GM12874 (cell line): Measurements from ENCODE around the gene CFAP45.

Experiments used
- CTCF ChIP-seq: IDR thresholded peaks from 2 replicates; pipeline ENCODE4 v1.5.1; 2011; ENCODE audit warnings: low read depth, mild to moderate bottlenecking, control low read depth, low read length, moderate library complexity; ENCODE audit not compliant: insufficient read depth

CFAP45 gene

GRCh38 chr1:159835356-159835755, 64.6 kb downstream of the CFAP45 start:
- TF ChIP-seq CTCF, result no peak

GRCh38 chr1:159832309-159832708, 67.7 kb downstream of the CFAP45 start:
- no peak for TF ChIP-seq CTCF

GRCh38 chr1:159831412-159832141, 68.4 kb downstream of the CFAP45 start:
- no peak for TF ChIP-seq CTCF

- no peak for TF ChIP-seq CTCF
Observed at GRCh38 chr1:159830722-159831121, 69.2 kb downstream of the CFAP45 start.

DNA sequence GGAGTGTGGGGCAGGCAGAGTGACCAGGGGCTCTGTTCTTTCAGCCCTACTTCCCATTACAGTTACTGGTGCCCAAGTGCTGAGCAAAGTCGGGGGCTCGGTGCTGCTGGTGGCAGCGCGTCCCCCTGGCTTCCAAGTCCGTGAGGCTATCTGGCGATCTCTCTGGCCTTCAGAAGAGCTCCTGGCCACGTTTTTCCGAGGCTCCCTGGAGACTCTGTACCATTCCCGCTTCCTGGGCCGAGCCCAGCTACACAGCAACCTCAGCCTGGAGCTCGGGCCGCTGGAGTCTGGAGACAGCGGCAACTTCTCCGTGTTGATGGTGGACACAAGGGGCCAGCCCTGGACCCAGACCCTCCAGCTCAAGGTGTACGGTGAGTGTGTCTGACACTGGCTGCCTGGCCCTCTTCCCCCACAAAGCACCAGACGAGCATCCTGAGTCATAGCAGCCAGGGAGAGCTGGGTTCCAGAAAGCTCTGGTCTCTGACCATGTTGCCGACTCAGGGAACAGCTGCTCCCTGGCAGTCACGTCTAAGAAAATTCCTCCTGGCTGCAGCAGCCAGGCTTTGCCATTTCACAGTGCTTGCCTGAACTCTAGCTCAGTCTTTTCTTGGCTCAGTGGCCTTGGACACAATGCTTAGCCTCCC, 70.0 kb downstream of the CFAP45 start:
- no peak for TF ChIP-seq CTCF

DNA sequence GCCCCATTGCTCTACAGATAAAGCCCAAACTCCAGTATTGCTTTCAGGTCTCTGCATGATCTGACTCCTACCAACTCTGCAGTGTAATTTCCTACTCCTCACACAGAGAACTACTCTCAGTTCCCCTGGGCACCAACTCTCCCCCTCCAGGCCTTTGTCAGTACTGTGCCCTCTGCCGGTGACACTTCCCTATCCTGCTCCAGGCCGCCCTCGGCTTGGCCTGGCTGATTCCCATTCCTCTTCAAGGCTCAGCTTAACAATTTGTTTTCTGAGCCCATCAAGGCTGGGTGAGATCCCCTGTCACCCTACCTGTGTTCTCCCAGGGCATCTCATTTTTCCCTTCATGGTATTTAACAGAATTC, 70.7 kb downstream of the CFAP45 start:
- peak; percentile 60 for TF ChIP-seq CTCF

- TF ChIP-seq CTCF, result no peak
Observed at GRCh38 chr1:159828581-159829272, 71.2 kb downstream of the CFAP45 start.
